ENCODE results near the gene LGR5.

The LGR5 gene

GRCh38 chr12:71605039-71605438 lies 165.4 kb downstream of the LGR5 start:
- no peak for DNase-seq

GRCh38 chr12:71607494-71608330 lies 168.1 kb downstream of the LGR5 start:
- no peak for DNase-seq

GRCh38 chr12:71610031-71610795 lies 170.6 kb downstream of the LGR5 start:
- DNase-seq: no peak

- DNase-seq: no peak
These were observed 182.3 kb downstream of the LGR5 start for GRCh38 chr12:71621938-71622337.

- DNase-seq: no peak
These were observed 185.9 kb downstream of the LGR5 start for GRCh38 chr12:71625476-71625875.

GRCh38 chr12:71626098-71626497 lies 186.5 kb downstream of the LGR5 start:
- no peak for DNase-seq

GRCh38 chr12:71626768-71627167 lies 187.2 kb downstream of the LGR5 start:
- DNase-seq: no peak

GRCh38 chr12:71627438-71628002 lies 187.9 kb downstream of the LGR5 start:
- DNase-seq: no peak
